Measurements from ENCODE around the gene COL9A1. TPM values are rescaled to one million over a fixed set of nuclear protein-coding genes. Genes with fewer than 3 reads are reported as not detected.

COL9A1 gene
- total and polyA plus RNA-seq, 11 donors, result 0.09 to 1.7 (median 0.37) TPM; not detected in 2

- no peak for TF ChIP-seq POLR2A (IDR thresholded peaks at IDR 0.05)
- TF ChIP-seq, protein P1, sequence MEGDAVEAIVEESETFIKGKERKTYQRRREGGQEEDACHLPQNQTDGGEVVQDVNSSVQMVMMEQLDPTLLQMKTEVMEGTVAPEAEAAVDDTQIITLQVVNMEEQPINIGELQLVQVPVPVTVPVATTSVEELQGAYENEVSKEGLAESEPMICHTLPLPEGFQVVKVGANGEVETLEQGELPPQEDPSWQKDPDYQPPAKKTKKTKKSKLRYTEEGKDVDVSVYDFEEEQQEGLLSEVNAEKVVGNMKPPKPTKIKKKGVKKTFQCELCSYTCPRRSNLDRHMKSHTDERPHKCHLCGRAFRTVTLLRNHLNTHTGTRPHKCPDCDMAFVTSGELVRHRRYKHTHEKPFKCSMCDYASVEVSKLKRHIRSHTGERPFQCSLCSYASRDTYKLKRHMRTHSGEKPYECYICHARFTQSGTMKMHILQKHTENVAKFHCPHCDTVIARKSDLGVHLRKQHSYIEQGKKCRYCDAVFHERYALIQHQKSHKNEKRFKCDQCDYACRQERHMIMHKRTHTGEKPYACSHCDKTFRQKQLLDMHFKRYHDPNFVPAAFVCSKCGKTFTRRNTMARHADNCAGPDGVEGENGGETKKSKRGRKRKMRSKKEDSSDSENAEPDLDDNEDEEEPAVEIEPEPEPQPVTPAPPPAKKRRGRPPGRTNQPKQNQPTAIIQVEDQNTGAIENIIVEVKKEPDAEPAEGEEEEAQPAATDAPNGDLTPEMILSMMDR (IDR thresholded peaks at IDR 0.05), result no peak
- ATAC-seq (no peak), DNase-seq (no peak)
- H3K4me3 ChIP-seq, result no peak overlapping the region
- H3K4me1 ChIP-seq, result no peaks in the 10 kb centered on the region
- no peaks in the 10 kb centered on the region for H3K27me3 ChIP-seq
- WGBS, 4 donors, result 70 to 76% (median 73%) methylated on average over 2 of the region's 2 CpGs
- intact Hi-C loops (cut with DNase I), result no loop called here
- H3K36me3 ChIP-seq, result no peaks in the 10 kb centered on the region
- no peak overlapping the region for H3K27ac ChIP-seq
- no peaks in the 10 kb centered on the region for H3K9me3 ChIP-seq
Measured at GRCh38 chr6:70231311-70231710, 71.6 kb downstream of the COL9A1 start.

- peak in 1 of 5 donors; percentile 12 for DNase-seq
- intact Hi-C loops (cut with DNase I), result loop anchor here in 6 of 10 donors (10.0 kb wide), 5 partner anchors 60 to 790 kb away; no protein-coding TSS in a partner anchor
- Histone ChIP-seq H3K36me3 (no peaks in the 10 kb centered on the region), H3K27me3 (no peaks in the 10 kb centered on the region), H3K4me3 (no peak overlapping the region), H3K4me1 (no peaks in the 10 kb centered on the region), H3K27ac (no peak overlapping the region), H3K9me3 (no peaks in the 10 kb centered on the region)
- TF ChIP-seq, protein P1 (IDR thresholded peaks at IDR 0.05), result no peak
- no peak for TF ChIP-seq POLR2A (IDR thresholded peaks at IDR 0.05)
- WGBS, 4 donors, result 56 to 67% (median 61%) methylated on average over 2 of the region's 2 CpGs
- peak in 2 of 4 donors; percentile 56 to 70 for ATAC-seq
Measured at GRCh38 chr6:70225055-70225454, 77.8 kb downstream of the COL9A1 start.

DNA sequence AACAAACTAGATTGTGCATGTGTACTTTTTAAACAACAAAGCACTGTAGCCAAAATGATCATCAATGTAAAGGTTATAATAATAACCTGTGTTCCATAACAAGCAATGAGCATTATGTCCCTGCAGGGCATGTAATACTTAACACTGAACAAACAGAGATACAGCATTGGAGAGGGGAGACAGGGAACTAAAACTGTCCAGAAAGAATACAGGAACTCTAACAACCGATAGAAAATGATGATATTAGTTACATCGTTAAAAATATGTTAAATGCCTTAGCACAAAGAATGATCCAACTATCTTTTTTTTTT lies 80.5 kb downstream of the COL9A1 start:
- H3K27ac ChIP-seq, result no peak overlapping the region

DNA sequence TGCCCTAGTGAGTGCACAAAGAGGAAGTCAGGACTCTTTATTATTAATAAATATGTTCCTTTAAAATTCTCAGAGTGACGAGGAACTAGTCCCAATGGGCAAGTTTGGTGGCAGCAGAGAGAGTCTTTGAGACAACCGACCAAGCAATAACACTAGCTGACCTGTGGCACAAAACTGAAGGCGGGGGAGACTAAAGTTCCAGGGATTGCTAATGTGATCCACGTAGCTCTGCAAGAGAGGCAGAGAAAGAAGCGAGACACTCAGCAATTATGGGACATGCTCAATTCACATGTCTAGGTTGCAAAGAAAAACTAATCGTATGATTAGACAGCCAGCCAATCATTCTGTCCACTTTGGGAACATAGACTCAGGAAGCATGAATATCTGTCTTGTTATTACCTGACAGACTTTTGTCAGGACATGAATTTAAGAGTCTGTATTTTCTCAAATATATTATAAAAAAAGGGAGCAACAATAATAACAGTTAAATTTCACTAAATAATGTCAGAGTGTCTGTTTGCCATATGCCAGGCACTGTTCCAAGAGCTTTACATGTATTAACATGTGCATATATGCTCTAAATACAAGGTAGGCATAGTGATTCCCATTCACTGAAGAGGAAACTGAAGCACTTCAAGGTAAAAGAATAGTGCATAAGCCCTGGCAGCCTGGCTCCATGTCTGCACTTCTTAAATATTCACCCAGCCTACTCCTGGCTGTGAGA lies 81.0 kb downstream of the COL9A1 start:
- Histone ChIP-seq H3K27me3 (peaks cover 0 to 11% (median 0%) of the 10 kb centered on the region in 9 donors), H3K36me3 (no peaks in the 10 kb centered on the region), H3K27ac (no peak overlapping the region), H3K4me3 (no peak overlapping the region), H3K4me1 (no peaks in the 10 kb centered on the region), H3K9me3 (no peaks in the 10 kb centered on the region)
- 67 to 76% (median 69%) methylated on average over 6 of the region's 6 CpGs for WGBS, 4 donors
- intact Hi-C loops (cut with DNase I), result loop anchor here (1.0 to 10.0 kb wide), 12 partner anchors 63 to 793 kb away; no protein-coding TSS in a partner anchor
- DNase-seq (no peak), ATAC-seq (no peak)
- TF ChIP-seq POLR2A (IDR thresholded peaks at IDR 0.05), result no peak
- TF ChIP-seq, protein P1 (IDR thresholded peaks at IDR 0.05), result no peak

More for the DNA sequence above, 80.5 kb downstream of the COL9A1 start:
- TF ChIP-seq, protein P1 (IDR thresholded peaks at IDR 0.05), result no peak
- TF ChIP-seq POLR2A (IDR thresholded peaks at IDR 0.05), result no peak
- Histone ChIP-seq H3K36me3 (no peaks in the 10 kb centered on the region), H3K27me3 (peaks cover 0 to 11% (median 0%) of the 10 kb centered on the region in 9 donors), H3K4me3 (no peak overlapping the region), H3K4me1 (no peaks in the 10 kb centered on the region), H3K9me3 (no peaks in the 10 kb centered on the region)
- 50 to 81% (median 70%) methylated on average over 2 of the region's 2 CpGs for WGBS, 4 donors
- ATAC-seq (no peak), DNase-seq (no peak)
- intact Hi-C loops (cut with DNase I), result loop anchor here (5.0 to 10.0 kb wide), 10 partner anchors 62 to 792 kb away; no protein-coding TSS in a partner anchor
